DOHH2 (cell line): ENCODE results near the gene ARID1B.

Experiments used
- EZH2phosphoT487 ChIP-seq: fragments of 200-600 bp; sonication (generic); IDR thresholded peaks from 2 replicates; pipeline ENCODE4 v1.6.1; 2017; ENCODE audit warnings: borderline replicate concordance, mild to moderate bottlenecking, antibody characterized with exemption, low read length, moderate library complexity, mixed read lengths
- TF ChIP-seq, protein P1 (sequence below): fragments of 200-600 bp; sonication (generic); IDR thresholded peaks from one replicate; pipeline ENCODE4 v1.5.1; 2014; ENCODE audit warnings: antibody characterized with exemption, mild to moderate bottlenecking, low read depth, low read length; ENCODE audit not compliant: poor library complexity, severe bottlenecking

DNA sequence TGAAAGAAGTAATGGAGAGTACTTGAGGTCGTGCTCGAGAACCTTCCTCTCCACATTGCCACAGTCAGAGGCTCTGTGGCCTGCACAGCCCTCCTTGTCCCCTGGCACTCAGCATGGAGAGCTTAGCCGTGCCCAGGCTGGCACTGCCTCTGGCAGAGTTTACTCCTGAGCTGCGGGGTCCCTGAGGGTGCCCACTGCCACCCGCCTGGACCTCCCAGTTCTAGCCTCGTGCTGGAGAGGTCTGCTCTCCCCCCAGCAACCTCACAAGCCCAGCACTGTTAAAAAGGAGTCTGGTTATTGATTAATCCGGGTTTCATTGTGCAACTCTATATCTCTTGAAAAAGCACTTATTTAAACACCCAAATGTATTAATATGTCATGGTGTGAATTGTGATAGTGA is 319.3 kb downstream of the ARID1B start:
- TF ChIP-seq, protein P1, sequence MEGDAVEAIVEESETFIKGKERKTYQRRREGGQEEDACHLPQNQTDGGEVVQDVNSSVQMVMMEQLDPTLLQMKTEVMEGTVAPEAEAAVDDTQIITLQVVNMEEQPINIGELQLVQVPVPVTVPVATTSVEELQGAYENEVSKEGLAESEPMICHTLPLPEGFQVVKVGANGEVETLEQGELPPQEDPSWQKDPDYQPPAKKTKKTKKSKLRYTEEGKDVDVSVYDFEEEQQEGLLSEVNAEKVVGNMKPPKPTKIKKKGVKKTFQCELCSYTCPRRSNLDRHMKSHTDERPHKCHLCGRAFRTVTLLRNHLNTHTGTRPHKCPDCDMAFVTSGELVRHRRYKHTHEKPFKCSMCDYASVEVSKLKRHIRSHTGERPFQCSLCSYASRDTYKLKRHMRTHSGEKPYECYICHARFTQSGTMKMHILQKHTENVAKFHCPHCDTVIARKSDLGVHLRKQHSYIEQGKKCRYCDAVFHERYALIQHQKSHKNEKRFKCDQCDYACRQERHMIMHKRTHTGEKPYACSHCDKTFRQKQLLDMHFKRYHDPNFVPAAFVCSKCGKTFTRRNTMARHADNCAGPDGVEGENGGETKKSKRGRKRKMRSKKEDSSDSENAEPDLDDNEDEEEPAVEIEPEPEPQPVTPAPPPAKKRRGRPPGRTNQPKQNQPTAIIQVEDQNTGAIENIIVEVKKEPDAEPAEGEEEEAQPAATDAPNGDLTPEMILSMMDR, result no peak
- no peak for TF ChIP-seq EZH2phosphoT487
